GM21367 (cell line): Measurements from ENCODE around the gene ATP6AP1.

Source experiments
- ATAC-seq: cut with Tn5 transposase; IDR thresholded peaks from one replicate; pipeline ENCODE4 v1.9.1; 2021; ENCODE audit not compliant: unreplicated experiment

The ATP6AP1 gene

DNA sequence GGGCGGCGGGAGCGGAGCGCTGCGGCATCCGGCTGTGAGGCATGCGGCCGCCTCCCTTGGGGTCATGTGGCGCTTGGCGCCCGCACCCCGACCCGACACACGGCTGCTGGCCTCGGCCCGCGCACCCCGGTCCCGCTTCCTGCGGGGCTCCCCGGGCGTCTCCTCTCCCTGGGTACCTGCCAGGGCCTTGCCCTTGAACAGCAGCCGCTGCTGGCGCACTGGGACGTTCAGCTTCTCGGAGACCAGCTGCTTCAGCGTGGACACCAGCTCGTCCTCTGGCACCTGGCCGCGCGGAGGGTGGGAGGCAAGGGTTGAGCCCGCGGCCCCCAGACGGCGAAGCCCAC, 57.5 kb downstream of the ATP6AP1 start:
- no peak for ATAC-seq
